HepG2 (cell line): ENCODE results near the gene TMEM145. TPM values are rescaled to one million over a fixed set of nuclear protein-coding genes. Genes with fewer than 3 reads are reported as not detected.

Source experiments
- CTCF ChIP-seq: sonication (generic); formaldehyde crosslinking; IDR thresholded peaks from 2 replicates; pipeline ENCODE4 v1.5.0; 2020; ENCODE audit warnings: mild to moderate bottlenecking, missing genetic modification reagents, moderate library complexity
- GATAD2A ChIP-seq: IDR thresholded peaks from 2 replicates; pipeline ENCODE4 v1.6.1; 2016
- HIC2 ChIP-seq: sonication (generic); formaldehyde crosslinking; IDR thresholded peaks from 2 replicates; pipeline ENCODE4 v1.9.0; 2022; ENCODE audit warnings: low read depth, missing genetic modification reagents
- HMG20B ChIP-seq: conservative IDR thresholded peaks from 2 replicates; pipeline ENCODE4 v1.6.1; 2016; ENCODE audit warnings: missing genetic modification reagents, missing compliant biosample characterization
- HNRNPLL ChIP-seq: fragments of 200-400 bp; formaldehyde crosslinking; IDR thresholded peaks from 2 replicates; pipeline ENCODE4 v1.6.1; 2017; ENCODE audit warnings: mild to moderate bottlenecking, low read depth, low read length; ENCODE audit not compliant: poor library complexity, severe bottlenecking
- JDP2 ChIP-seq: sonication (generic); formaldehyde crosslinking; IDR thresholded peaks from 2 replicates; pipeline ENCODE4 v1.8.1; 2022; ENCODE audit warnings: missing genetic modification reagents, borderline replicate concordance
- LRRFIP1 ChIP-seq: sonication (generic); formaldehyde crosslinking; conservative IDR thresholded peaks from 2 replicates; pipeline ENCODE4 v1.4.0; 2020; ENCODE audit warnings: missing genetic modification reagents
- MAZ ChIP-seq, 2 experiments: sonication (generic) in 1 of 2; formaldehyde crosslinking in 1 of 2; IDR thresholded peaks; 2 replicates each; pipeline versions ENCODE4 v1.5.0 to v1.6.1; 2012 to 2020; ENCODE audit warnings: low read depth in 2 of 2, mild to moderate bottlenecking in 2 of 2, borderline replicate concordance in 1 of 2, improper control_type of control experiment in 1 of 2, low read length in 1 of 2, missing genetic modification reagents in 1 of 2, moderate library complexity in 1 of 2
- MED8 ChIP-seq: sonication (generic); formaldehyde crosslinking; IDR thresholded peaks from 2 replicates; pipeline ENCODE4 v1.8.1; 2023; ENCODE audit warnings: mild to moderate bottlenecking, missing genetic modification reagents; ENCODE audit not compliant: insufficient replicate concordance
- NFE2L1 ChIP-seq: sonication (generic); formaldehyde crosslinking; IDR thresholded peaks from 2 replicates; pipeline ENCODE4 v1.4.0; 2020; ENCODE audit warnings: missing genetic modification reagents, mild to moderate bottlenecking, borderline replicate concordance
- RBFOX2 ChIP-seq: fragments of 200-400 bp; formaldehyde crosslinking; IDR thresholded peaks from 2 replicates; pipeline ENCODE4 v1.6.1; 2017; ENCODE audit warnings: low read depth, mild to moderate bottlenecking, low read length
- SIN3A ChIP-seq: IDR thresholded peaks from 2 replicates; pipeline ENCODE4 v1.6.1; 2011; ENCODE audit warnings: low read depth, mild to moderate bottlenecking, control low read depth, low read length, borderline replicate concordance
- ZBTB38 ChIP-seq: sonication (generic); formaldehyde crosslinking; IDR thresholded peaks from 2 replicates; pipeline ENCODE4 v1.5.1; 2020; ENCODE audit warnings: mild to moderate bottlenecking, missing genetic modification reagents
- ZNF235 ChIP-seq: sonication (generic); formaldehyde crosslinking; IDR thresholded peaks from 2 replicates; pipeline ENCODE4 v1.8.1; 2023; ENCODE audit warnings: mild to moderate bottlenecking, missing genetic modification reagents, borderline replicate concordance
- ZNF280B ChIP-seq: sonication (generic); formaldehyde crosslinking; IDR thresholded peaks from 2 replicates; pipeline ENCODE4 v1.5.0; 2020; ENCODE audit warnings: missing genetic modification reagents, mild to moderate bottlenecking, borderline replicate concordance
- ZXDC ChIP-seq: sonication (generic); formaldehyde crosslinking; IDR thresholded peaks from 2 replicates; pipeline ENCODE4 v1.5.0; 2020; ENCODE audit warnings: mild to moderate bottlenecking, missing genetic modification reagents
- polyA plus RNA-seq, 8 experiments: library from polyadenylated mRNA; depleted of rRNA in 3 of 8; stranded (reverse) in 7 of 8; unstranded in 1 of 8; fragments of >200 nt; fragmentation: Illumina TruSeq in 4 of 8; extraction: Trizol in 4 of 8; gene quantifications; 2 replicates each; pipeline versions ENCODE4 v1.2.1 to v1.2.3, GENCODE V29; 2011 to 2016; ENCODE audit warnings: low read depth in 4 of 8, missing spikeins in 1 of 8, mixed read lengths in 1 of 8; ENCODE audit not compliant: insufficient read depth in 1 of 8
- total RNA-seq, 5 experiments: library from RNA; depleted of rRNA; stranded (reverse); fragments of >200 nt; fragmentation: Illumina TruSeq; extraction: Trizol; gene quantifications; 2 replicates each; pipeline ENCODE4 v1.2.3, GENCODE V29; 2016; ENCODE audit warnings: low read depth in 1 of 5

TMEM145 gene
- total and polyA plus RNA-seq, 2 of the 13 experiments (the other 11 are each of a cell fraction or from before 2014, with no cell fraction given): 0.07 to 5.1 TPM

GRCh38 chr19:42277821-42278451 lies 35.2 kb upstream of the TMEM145 start (continued):
- TF ChIP-seq ZNF280B (CRISPR knock-in tag) (no peak), LRRFIP1 (no peak), HNRNPLL (no peak), MAZ (IDR thresholded peaks at IDR 0.05; ENCODE audit: borderline replicate concordance, low read depth, low read length) (no peak), MAZ (CRISPR knock-in tag; IDR thresholded peaks at IDR 0.05; ENCODE audit: low read depth) (no peak), ZBTB38 (CRISPR knock-in tag) (peak; percentile 61), GATAD2A (CRISPR knock-in tag) (no peak), ZNF235 (CRISPR knock-in tag) (no peak), NFE2L1 (CRISPR knock-in tag) (no peak), HMG20B (CRISPR knock-in tag) (no peak), JDP2 (no peak), ZXDC (CRISPR knock-in tag) (no peak), RBFOX2 (peak; percentile 38; the same call in 1 of the 2 replicates), MED8 (no peak), HIC2 (CRISPR knock-in tag) (peak; percentile 53; the same call in 1 of the 2 replicates), CTCF (0 out of 2 replicates have a peak, but pooled peaks have one; percentile 11), SIN3A (no peak)
